Testis (tissue), 3 donors: ENCODE results near the gene MUC5AC. TPM values are rescaled to one million over a fixed set of nuclear protein-coding genes. Genes with fewer than 3 reads are reported as not detected.

Source experiments
- DNase-seq: peaks from one replicate; pipeline ENCODE4 v3.0.0-alpha.2; 2019
- H3K27ac ChIP-seq, 2 donors: fragments of 200-600 bp; sonication (generic); one replicate each; pipeline ENCODE4 v1.5.1; 2019
- H3K27me3 ChIP-seq: fragments of 200-600 bp; sonication (generic); one replicate; pipeline ENCODE4 v1.5.1; 2019
- H3K36me3 ChIP-seq: fragments of 200-600 bp; sonication (generic); one replicate; pipeline ENCODE4 v1.5.1; 2017; ENCODE audit warnings: low read depth; ENCODE audit errors: missing control alignments
- H3K4me1 ChIP-seq: fragments of 200-600 bp; sonication (generic); one replicate; pipeline ENCODE4 v1.5.1; 2019
- H3K4me3 ChIP-seq, 2 donors: fragments of 200-600 bp; sonication (generic); one replicate each; pipeline ENCODE4 v1.5.1; 2017 to 2019
- H3K9me3 ChIP-seq: fragments of 200-600 bp; sonication (generic); one replicate; pipeline ENCODE4 v1.5.1; 2017
- CTCF ChIP-seq, 3 experiments: fragments of 450-650 bp in 2 of 3; fragments of 200-600 bp in 1 of 3; sonication (generic) in 1 of 3; IDR thresholded peaks; one replicate each; pipeline ENCODE4 v1.5.1; 2016 to 2019; ENCODE audit warnings: antibody characterized with exemption in 3 of 3, mild to moderate bottlenecking in 2 of 3, moderate library complexity in 1 of 3
- POLR2A ChIP-seq: fragments of 450-650 bp; IDR thresholded peaks from one replicate; pipeline ENCODE4 v1.6.1; 2017; ENCODE audit warnings: antibody characterized with exemption, mild to moderate bottlenecking, moderate library complexity
- WGBS, 2 donors: methylation state at CpG; one replicate each; pipeline ENCODE4 v1.1.5; 2018; 5-methylcytosine and 5-hydroxymethylcytosine counted together
- intact Hi-C: fragments of 100-400 bp; cut with DNase I; formaldehyde crosslinking; loops from one replicate; pipeline ENCODE4 v1.15.1; 2023; ENCODE audit warnings: low total_unique reads
- polyA plus RNA-seq: library from polyadenylated mRNA; stranded (reverse); fragments of 350-450 nt; fragmentation: Illumina TruSeq; extraction: RNeasy Lipid Tissue Mini Kit (QIAGEN cat#74804); gene quantifications from one replicate; pipeline ENCODE4 v1.2.3, GENCODE V29; 2014; ENCODE audit warnings: low read depth, low replicate concordance; ENCODE audit not compliant: insufficient read depth
- total RNA-seq, 2 donors: library from RNA; depleted of rRNA; stranded (reverse); fragments of >200 nt; gene quantifications; one replicate each; pipeline ENCODE4 v1.2.3, GENCODE V29; 2016

MUC5AC gene
- total and polyA plus RNA-seq, 3 donors from 2014 or later, result 0.31 to 0.62 (median 0.32) TPM

- WGBS, 2 donors, result 83 to 86% methylated on average over 14 to 22 of the region's 22 CpGs
- H3K9me3 ChIP-seq, result no peaks in the 10 kb centered on the region
- no peak overlapping the region for H3K4me3 ChIP-seq
- TF ChIP-seq CTCF (IDR thresholded peaks at IDR 0.05) (no peak), POLR2A (no peak)
- DNase-seq, result no peak
- H3K4me1 ChIP-seq, result no peaks in the 10 kb centered on the region
- no peaks in the 10 kb centered on the region for H3K36me3 ChIP-seq
- intact Hi-C loops, result no loop called here
- no peaks in the 10 kb centered on the region for H3K27me3 ChIP-seq
- no peak overlapping the region for H3K27ac ChIP-seq
These were observed 76.4 kb downstream of the MUC5AC start for GRCh38 chr11:1234054-1234720.

- WGBS, 2 donors, result 91 to 94% methylated on average over 10 to 22 of the region's 23 CpGs
- Histone ChIP-seq H3K4me3 (no peak overlapping the region), H3K36me3 (no peaks in the 10 kb centered on the region), H3K27me3 (no peaks in the 10 kb centered on the region), H3K4me1 (no peaks in the 10 kb centered on the region), H3K27ac (no peak overlapping the region), H3K9me3 (no peaks in the 10 kb centered on the region)
- DNase-seq, result no peak
- intact Hi-C loops, result no loop called here
- TF ChIP-seq CTCF (IDR thresholded peaks at IDR 0.05) (no peak), POLR2A (no peak)
These were observed 77.1 kb downstream of the MUC5AC start for GRCh38 chr11:1234771-1235305.

GRCh38 chr11:1235306-1235900 is 77.7 kb downstream of the MUC5AC start:
- no peak overlapping the region for H3K4me3 ChIP-seq
- no peaks in the 10 kb centered on the region for H3K36me3 ChIP-seq
- no peaks in the 10 kb centered on the region for H3K4me1 ChIP-seq
- no peaks in the 10 kb centered on the region for H3K27me3 ChIP-seq
- no peak for DNase-seq
- intact Hi-C loops, result no loop called here
- TF ChIP-seq CTCF (IDR thresholded peaks at IDR 0.05) (no peak), POLR2A (no peak)
- WGBS, 2 donors, result 88 to 89% methylated on average over 11 to 23 of the region's 23 CpGs
- no peak overlapping the region for H3K27ac ChIP-seq
- no peaks in the 10 kb centered on the region for H3K9me3 ChIP-seq

- intact Hi-C loops, result no loop called here
- Histone ChIP-seq H3K36me3 (no peaks in the 10 kb centered on the region), H3K4me1 (no peaks in the 10 kb centered on the region), H3K27me3 (no peaks in the 10 kb centered on the region), H3K9me3 (no peaks in the 10 kb centered on the region), H3K4me3 (no peak overlapping the region), H3K27ac (no peak overlapping the region)
- DNase-seq, result no peak
- TF ChIP-seq POLR2A, result no peak
- no peak for TF ChIP-seq CTCF (IDR thresholded peaks at IDR 0.05)
- WGBS, 2 donors, result 80 to 83% methylated on average over 5 to 16 of the region's 16 CpGs
These were observed 78.2 kb downstream of the MUC5AC start for GRCh38 chr11:1235901-1236315.
